ENCODE measurements around the gene SEPTIN3. TPM values are rescaled to one million over a fixed set of nuclear protein-coding genes. Genes with fewer than 3 reads are reported as not detected.

Gene SEPTIN3
- 0.26 and 0.33 TPM in 2 replicates for total RNA-seq
- 0.05 and 0.24 TPM in 2 replicates for polyA plus RNA-seq
- polyA plus RNA-seq (2012): 0.07 and 0.31 TPM in 2 replicates
- 0.85 TPM in 1 of 2 replicates, not detected in the other for polyA minus RNA-seq (ENCODE audit: low replicate concordance)

DNA sequence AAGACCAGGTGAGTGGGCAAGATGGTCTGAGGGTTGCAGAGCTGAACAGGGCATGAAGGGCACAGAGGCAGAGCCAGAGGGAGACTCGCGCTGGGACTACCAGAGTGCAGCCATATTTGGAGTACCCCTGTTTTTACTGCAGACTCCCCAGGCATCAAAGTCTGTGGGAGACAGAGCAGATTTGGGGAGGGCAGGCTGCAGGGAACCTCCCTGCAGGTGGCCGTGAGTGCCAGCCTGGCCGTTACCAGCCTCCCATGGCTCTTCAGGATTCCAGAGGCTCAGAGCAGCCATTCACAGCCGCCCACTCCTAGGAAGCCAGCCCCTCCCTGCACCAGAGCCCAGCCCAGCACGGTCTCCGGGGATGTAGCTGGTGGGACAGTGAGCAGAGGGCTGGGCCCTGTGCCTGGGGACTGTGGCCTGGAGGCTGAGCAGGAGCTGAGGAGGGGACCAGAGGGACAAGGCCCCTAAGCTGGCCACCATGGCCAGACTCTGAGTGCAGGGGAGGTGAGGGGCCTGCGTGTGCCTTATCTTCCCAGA, at the start of gene SEPTIN3:
Gene SEPTIN3 (plus strand): TSS at position 334 of the 537 bp plus-strand sequence. CDS start 2,050 bp downstream, outside the sequence.
- H3K79me2 ChIP-seq (ENCODE audit: control insufficient read depth, insufficient read depth, low read length): no peaks in the 10 kb centered on the region
- H3K27ac ChIP-seq (ENCODE audit: insufficient read depth, low read length): no peak within 1 kb of the TSS
- TF ChIP-seq EZH2 (IDR thresholded peaks at IDR 0.05; ENCODE audit: low read length, missing control alignments) (no peak), CTCF (conservative IDR thresholded peaks at IDR 0.05 in 1 of 2, IDR thresholded peaks at IDR 0.05 in 1 of 2; ENCODE audit: low read depth in 1 of 2, low read length in 2 of 2) (no peak)
- no peaks in the 10 kb centered on the region for H3K36me3 ChIP-seq (ENCODE audit: control insufficient read depth, insufficient read depth, low read length)
- no peak within 1 kb of the TSS for H3K4me3 ChIP-seq (replicated peaks in 1 of 4; ENCODE audit: control extremely low read depth in 1 of 4, insufficient read depth in 1 of 4, low read depth in 3 of 4, low read length in 4 of 4)
- H3K9ac ChIP-seq (ENCODE audit: insufficient read depth, low read length): no peak within 1 kb of the TSS
- H4K20me1 ChIP-seq (ENCODE audit: control insufficient read depth, extremely low read depth, insufficient read depth, low read length): no peaks in the 10 kb centered on the region
- H3K4me2 ChIP-seq (ENCODE audit: extremely low read depth, insufficient read depth, low read length): no peak within 1 kb of the TSS
- DNase-seq (ENCODE audit: low read depth in 2 of 2): no peak
- H2AFZ ChIP-seq (ENCODE audit: low read length): no peak within 1 kb of the TSS
- H3K27me3 ChIP-seq (ENCODE audit: control insufficient read depth, insufficient read depth, low read length): no peaks in the 10 kb centered on the region
- no peaks in the 10 kb centered on the region for H3K9me3 ChIP-seq (ENCODE audit: control insufficient read depth, insufficient read depth, low read depth, low read length)
- H3K4me1 ChIP-seq (ENCODE audit: control insufficient read depth, extremely low read depth, insufficient read depth, low read length): no peaks in the 10 kb centered on the region

- H3K4me2 ChIP-seq (ENCODE audit: extremely low read depth, insufficient read depth, low read length): no peak overlapping the region
Observed at GRCh38 chr22:41920271-41920976, 48.8 kb upstream of the SEPTIN3 start.

More at GRCh38 chr22:41920271-41920976, 48.8 kb upstream of the SEPTIN3 start:
- no peak for TF ChIP-seq CTCF (conservative IDR thresholded peaks at IDR 0.05 in 1 of 2, IDR thresholded peaks at IDR 0.05 in 1 of 2; ENCODE audit: low read depth in 1 of 2, low read length in 2 of 2)
- no peak for TF ChIP-seq EZH2 (IDR thresholded peaks at IDR 0.05; ENCODE audit: low read length, missing control alignments)
- H2AFZ ChIP-seq (ENCODE audit: low read length): no peak overlapping the region
- H3K9me3 ChIP-seq (ENCODE audit: control insufficient read depth, insufficient read depth, low read depth, low read length): no peaks in the 10 kb centered on the region
- no peak overlapping the region for H3K27ac ChIP-seq (ENCODE audit: insufficient read depth, low read length)
- no peak overlapping the region for H3K9ac ChIP-seq (ENCODE audit: insufficient read depth, low read length)
- no peaks in the 10 kb centered on the region for H3K79me2 ChIP-seq (ENCODE audit: control insufficient read depth, insufficient read depth, low read length)
- H4K20me1 ChIP-seq (ENCODE audit: control insufficient read depth, extremely low read depth, insufficient read depth, low read length): no peaks in the 10 kb centered on the region
- DNase-seq (ENCODE audit: low read depth in 2 of 2): no peak
- H3K4me3 ChIP-seq (replicated peaks in 1 of 4; ENCODE audit: control extremely low read depth in 1 of 4, insufficient read depth in 1 of 4, low read depth in 3 of 4, low read length in 4 of 4): peak overlapping the region in 1 of 4 experiments; percentile 46
- H3K27me3 ChIP-seq (ENCODE audit: control insufficient read depth, insufficient read depth, low read length): peaks cover 12% of the 10 kb centered on the region
- no peaks in the 10 kb centered on the region for H3K36me3 ChIP-seq (ENCODE audit: control insufficient read depth, insufficient read depth, low read length)
- H3K4me1 ChIP-seq (ENCODE audit: control insufficient read depth, extremely low read depth, insufficient read depth, low read length): no peaks in the 10 kb centered on the region
